ENCODE data around the gene TACC2.

TACC2 gene

DNA sequence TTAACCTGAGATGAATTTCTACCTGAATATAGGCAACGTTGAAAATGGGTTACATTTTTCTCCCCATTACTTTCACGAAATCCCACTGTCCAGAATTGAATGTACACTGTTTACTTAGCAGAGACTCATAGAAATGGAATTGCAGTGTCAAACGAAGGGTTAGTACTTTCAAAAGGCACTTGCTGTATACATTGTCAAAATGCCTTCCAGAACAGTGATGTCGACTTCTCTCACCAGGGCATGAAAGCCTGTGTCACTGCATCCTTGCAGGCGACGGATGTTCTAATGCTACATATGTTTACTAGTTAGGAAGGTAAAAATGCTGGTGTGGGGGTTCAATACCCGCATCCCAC, 41.2 kb downstream of the TACC2 start:
- no peak for DNase-seq (ENCODE audit: low spot score)

DNA sequence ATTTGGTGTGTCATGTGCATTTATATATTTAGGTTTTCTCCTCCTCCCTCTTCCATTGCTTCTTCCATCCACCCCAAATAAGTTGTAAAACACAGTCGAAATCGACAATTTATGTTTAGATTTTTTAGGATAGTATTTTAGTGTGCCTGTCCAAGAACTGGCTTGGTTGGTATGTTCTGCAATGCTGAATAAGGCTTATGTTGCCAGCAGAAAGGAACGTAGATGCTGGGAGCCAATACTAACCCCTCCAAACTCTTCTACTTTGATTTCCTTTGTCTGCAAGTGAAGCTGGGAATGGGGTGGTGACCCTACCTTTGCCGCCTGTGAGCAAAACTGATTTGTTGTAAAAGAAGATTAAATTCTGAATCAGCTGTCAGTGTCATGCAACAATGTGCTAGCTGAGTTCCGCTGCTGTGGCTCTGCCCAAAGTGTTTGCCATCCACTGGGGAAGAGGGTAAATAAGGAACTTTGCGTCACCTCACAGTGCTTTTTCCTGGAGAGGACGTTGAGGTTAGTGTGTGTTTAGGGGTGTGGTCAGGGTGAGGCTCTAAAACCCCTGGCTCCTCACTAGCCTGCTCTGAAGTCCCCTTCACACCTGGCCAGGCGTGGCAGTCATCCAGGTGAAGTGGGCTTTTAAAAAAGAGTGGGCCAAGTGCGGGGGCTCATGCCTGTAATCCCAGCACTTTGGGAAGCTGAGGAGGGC, 44.4 kb downstream of the TACC2 start:
- DNase-seq (ENCODE audit: low spot score) = no peak

DNA sequence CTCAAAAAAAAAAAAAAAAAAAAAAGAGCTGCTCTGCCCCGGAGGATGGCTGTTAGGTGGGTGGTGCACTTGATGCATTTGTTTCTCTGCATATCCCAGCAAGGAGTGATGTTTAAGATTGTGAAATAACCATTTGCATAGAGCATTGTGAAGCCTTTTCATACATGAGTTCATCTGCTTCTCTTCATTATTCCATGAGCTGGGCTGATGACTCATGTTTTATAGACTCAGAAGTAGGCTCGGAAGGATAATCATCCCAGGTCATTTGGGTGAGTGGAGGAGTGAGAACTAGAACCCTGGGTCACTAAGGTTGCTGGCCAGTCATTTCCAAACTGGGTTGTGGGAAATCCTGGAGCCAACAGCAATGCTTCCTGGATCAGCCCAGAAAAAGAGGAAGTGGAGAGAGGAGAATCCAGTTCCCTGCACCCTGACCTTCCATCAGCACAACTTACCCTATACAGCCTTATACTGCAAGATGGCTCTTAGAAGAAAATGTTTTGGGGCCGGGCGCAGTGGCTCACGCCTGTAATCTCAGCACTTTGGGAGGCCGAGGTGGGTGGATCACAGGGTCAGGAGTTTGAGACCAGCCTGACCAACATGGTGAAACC, 45.3 kb downstream of the TACC2 start:
- no peak for DNase-seq (ENCODE audit: low spot score)

DNA sequence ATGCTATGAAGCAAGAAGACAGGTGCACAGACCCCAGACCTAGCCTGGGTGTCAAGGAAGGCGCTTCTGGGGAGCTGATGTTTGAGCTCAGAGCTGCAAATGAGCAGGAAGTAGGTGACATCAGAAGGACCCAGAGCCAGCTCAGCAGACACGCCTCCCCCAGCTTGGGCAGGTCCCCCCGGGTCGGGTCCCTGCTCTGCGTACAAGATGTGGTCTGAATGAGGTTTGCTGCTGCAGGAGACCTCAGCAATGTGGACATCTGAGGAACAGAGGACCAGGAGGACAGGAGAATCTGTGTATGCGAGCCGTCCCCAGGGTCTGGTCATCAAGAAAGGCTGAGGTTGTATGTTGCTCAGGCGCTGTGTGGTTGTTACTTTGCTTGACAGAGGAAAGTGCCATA, 51.8 kb downstream of the TACC2 start:
- DNase-seq (ENCODE audit: low spot score) = no peak

DNA sequence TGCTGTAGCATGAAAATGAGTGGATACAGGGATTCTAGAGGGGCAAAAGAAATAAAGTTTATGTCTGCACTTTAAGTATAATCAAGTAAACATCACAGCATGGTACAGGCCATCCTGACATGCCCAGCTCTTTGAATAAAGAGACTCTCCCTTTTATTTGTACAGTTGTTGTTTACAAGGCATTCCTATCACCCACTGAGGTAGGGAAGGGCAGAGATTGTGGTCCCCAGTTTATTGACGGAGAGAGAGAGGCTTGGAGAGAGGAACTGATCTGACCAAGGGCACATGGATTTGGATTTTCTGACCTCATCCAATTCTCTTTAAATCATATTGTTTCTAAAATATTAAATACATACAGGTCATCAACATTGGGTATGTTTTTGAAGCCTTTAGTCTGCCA, 53.9 kb downstream of the TACC2 start:
- no peak for DNase-seq (ENCODE audit: low spot score)

DNA sequence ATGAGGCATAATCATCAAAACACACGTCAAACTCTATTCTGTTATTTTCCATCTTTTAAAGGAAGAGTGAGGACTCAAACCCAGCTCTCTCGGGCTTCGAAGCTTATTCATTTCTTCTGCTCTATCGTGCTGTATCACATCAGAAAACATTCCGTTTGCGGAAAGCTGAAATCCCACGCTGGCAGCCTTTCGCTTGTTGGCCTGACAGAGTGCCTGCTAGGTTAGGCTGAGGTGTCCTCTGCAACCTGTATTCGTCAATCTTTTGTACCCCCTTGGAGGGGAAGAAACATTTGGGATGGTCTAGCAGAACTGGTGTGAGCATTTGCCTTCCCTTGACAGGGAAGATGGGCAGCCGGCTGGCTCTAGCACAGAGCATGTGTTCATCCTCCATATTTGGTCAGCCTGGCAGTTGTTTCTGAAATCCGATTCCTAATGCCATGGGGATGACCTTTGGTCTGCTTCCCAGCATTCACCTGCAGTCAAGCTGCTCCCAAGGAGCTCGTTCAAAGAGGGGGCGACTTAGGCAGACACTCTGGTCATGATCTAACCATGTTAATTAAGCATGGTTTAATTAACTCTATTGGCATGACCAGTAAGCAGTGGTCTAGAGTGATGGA, 55.2 kb downstream of the TACC2 start:
- DNase-seq (ENCODE audit: low spot score) = no peak

DNA sequence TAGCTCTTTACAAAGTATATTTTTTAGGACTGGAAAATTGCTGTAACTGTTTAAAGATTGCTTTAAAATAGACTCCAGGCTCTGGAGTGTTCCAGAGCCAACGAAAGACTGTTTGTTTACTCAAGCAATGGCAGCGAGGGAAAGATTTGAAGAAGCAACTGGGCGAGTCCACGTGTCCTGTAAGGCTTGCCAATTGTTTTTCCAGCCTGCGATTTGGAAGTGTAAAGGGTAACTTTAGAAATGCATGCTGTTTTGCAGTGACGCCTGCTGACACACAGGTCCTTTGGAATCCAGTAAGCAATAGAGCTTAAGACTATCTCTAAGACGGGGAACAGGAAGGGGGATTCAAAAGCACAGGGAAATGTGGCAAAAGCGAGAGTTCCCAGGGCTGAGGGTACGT, 55.8 kb downstream of the TACC2 start:
- DNase-seq (ENCODE audit: low spot score) = no peak

DNA sequence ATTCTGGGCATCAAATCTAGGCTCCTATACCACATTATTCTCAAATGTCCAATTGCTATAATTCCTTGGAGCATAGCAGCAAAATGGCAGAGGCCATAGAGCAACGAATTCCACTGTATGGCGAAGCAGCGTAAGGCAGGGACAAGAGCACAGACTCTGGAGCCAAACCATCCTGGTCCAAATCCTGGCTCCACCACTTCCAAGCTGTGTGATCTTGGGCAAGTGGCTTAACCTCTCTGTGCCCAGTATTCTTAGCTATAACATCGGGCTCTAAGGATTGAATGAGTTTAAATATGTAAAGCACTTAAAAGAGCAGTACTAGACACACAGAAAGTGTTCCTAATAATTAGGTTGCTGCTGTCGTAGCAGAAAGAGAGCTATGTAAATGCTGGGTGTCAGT, 56.2 kb downstream of the TACC2 start:
- no peak for DNase-seq (ENCODE audit: low spot score)

DNA sequence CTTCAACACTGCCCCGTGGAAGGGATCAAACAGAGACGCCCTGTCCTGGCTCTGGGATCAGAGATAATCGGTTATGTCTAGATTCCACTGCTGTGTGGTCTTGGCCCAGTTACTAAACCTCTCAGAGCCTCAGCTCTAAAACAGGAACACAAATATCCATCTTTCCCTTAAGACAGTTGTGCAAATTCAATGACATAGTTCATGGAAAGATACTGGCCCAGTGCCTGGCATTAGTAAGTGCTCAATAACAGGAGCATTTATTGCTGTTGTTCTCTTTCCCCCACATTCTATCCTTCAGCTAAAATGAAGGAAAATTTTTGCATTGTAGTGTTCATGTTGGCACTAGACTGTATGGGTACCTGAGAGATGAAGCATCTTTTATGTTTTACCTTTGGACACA, 58.6 kb downstream of the TACC2 start:
- DNase-seq (ENCODE audit: low spot score) = no peak

DNA sequence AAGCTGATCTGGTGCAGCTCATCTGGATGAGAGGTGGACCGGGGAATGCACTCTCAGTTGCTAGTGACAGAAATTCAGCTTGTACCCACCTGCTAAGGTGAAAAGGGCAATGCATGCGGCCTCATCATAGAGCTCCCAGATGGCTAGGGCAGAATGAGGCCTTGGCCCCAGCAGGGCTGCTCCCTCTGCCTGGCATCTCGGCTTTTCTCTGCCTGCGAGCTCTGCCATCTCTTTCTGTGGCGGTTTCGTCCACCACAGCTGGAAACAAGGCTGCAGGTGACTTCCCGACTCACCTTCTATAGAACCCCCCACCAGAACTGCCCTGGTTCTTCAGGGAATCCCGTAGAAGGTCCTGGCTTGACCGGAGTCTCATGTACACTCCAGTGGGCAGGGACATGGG, 60.1 kb downstream of the TACC2 start:
- no peak for DNase-seq (ENCODE audit: low spot score)

DNA sequence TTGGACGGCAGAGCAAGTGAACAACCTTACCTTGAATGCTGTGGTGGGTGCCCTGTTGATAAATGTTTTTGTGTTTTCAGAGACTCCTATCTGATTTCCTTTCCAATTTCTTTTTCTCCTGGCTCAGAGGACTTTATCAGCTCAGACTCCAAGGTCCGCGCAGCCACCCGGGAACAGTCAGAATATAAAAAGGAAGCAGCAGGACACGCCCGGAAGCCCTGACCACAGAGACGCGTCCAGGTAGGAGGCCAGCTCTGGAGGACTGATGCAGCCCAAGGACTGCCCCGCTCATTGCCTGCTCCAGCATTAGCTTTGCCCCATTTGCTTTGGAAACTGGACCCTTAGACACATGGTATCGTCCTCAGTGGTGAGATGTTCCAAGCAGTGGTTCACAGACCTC, 61.3 kb downstream of the TACC2 start:
- DNase-seq (ENCODE audit: low spot score) = no peak

DNA sequence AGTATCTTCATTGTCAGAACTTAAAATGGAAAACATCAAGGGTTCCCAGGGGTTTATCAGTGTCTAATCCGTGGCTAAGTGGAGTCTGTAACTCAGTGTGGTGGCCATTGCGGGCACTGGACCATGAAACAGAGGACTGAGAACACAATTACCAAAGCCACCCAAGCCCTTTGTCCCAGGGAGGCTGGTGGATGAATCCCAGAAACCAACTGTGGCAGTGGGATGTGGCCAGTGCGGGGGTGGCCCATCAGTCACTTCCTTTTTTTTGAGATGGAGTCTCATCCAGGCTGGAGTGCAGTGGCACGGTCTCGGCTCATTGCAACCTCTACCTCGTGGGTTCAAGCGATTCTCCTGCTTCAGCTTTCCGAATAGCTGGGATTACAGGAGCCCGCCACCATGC, 61.8 kb downstream of the TACC2 start:
- DNase-seq (ENCODE audit: low spot score) = no peak

DNA sequence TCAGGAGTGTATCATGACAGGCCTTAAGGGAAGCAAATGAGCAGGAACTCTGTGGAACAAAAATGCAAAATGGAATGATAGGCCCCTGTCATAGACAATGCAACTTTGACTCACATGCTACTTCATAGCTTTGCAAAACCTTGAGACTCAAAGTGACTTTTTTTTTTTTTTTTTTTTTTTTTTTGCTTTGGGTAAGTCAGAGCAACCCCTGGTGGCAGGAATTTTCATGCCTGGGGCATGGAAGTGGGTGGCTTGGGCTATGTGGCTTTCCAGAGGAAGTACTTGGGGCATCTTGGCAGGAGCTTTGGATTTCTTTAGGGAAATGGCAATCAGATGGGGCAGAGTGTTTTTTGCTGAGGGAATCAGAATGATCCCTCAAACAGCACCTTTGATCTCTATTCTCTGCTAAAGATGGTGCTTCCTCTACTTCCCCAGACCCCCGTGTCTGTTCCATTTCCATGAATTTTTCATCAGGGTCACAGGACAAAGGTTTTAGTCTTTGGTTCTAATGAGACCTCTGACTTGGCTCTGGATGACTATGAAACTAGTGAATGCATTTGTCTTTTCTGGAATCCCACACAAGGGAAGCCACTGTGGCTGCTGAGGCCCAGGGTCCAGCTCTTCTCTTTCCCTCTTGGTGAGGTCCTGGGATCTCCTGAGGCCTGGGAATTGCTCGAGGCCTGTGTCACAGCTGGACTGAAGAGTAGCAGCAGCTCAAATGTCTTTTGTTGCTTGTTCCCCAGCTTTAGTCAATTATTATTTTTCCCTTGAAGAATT, 62.8 kb downstream of the TACC2 start:
- DNase-seq (ENCODE audit: low spot score) = no peak

DNA sequence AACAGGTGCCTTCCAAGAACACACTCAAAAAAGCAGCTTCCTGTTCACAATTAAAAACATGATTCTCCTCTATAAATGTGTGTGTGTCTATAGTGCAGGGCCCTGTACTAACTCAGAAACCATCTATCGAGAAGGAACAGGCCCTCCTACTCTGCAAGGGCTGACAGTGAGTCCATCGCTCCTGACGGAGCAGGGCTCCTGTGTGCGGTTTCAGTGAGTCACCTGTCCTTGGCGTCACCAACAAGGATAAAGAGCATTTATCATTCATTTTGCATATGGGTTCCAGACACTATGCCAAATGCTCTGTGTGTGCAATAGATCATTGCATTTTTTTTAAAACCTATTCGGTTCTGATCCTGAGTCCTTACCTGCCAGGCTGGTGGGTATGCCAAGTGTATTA, 63.7 kb downstream of the TACC2 start:
- no peak for DNase-seq (ENCODE audit: low spot score)

DNA sequence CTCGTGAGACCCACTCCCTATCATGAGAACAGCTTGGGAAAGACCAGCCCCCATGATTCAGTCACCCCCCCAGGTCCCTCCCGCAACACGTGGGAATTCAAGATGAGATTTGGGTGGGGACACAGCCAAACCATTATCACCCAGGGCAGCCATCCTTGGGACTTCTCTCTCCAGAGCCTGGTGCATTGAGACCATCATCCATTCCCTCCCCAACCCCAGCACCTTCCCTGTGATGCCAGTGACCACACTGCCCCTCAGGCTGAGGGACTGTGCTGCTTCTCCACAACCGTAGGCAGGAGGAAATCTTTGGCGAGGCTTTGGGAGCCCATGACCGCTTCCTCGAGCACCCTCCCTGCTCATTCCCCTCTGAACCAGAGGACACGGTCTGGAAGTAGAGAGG, 64.4 kb downstream of the TACC2 start:
- no peak for DNase-seq (ENCODE audit: low spot score)

DNA sequence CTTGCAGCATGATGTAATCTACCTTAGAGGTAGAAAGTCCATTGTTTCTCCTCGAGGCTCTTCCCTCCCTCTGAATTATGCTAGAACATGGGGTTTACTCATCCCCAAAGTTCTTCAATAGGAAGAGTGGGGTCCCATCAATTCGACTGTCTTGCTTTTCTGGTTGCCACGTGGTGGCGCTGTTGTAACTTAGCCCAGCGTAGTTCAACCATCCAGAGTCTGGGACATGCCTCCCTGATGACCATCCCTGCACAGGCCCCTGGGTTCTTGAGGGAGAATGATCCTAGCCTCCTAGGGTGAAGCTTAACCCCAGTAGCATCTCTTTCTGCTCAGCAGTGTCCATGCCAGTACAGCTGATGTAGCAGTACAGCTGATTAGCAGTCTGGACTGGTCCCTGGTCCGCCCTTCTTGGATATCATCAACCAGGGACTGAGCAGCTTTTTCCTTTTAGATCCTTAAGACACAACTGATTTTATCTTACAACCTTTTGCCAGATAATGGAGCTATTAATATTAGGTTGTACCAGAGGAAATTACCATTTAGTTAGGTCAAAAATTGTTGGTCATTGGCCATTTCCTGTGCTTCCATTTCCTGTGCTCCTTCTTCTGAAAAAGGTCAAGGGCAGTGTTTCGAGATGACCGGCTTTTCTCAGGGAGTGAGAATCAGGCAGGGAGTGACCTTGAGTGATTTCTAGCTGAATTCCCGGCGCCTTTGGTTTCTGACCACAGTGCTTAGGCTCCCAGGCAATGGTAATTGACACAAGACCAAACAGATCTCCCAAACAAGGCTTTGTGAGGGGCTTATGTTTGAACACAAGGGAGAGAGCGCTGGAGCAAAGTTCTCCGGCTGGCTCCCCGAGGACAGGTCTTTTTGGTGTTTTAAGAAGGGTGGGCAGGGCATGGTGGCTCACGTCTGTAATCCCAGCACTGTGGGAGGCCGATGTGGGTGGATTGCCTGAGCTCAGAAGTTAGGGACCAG, 65.4 kb downstream of the TACC2 start:
- no peak for DNase-seq (ENCODE audit: low spot score)

DNA sequence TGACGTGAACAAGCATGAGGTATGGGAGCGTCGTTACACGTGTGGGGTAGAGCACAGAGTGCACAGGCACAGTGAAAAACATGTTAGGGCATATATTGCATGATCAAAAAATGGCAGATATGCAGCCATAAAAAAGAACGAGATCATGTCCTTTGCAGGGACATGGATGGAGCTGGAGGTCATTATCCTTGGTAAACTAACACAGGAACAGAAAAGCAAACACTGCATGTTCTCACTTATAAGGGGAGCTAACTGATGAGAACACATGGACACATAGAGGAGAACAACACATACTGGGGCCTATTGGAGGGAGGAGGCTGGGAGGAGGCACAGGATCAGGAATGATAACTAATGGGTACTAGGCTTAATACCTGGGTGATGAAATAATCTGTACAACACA, 66.3 kb downstream of the TACC2 start:
- DNase-seq (ENCODE audit: low spot score) = no peak

DNA sequence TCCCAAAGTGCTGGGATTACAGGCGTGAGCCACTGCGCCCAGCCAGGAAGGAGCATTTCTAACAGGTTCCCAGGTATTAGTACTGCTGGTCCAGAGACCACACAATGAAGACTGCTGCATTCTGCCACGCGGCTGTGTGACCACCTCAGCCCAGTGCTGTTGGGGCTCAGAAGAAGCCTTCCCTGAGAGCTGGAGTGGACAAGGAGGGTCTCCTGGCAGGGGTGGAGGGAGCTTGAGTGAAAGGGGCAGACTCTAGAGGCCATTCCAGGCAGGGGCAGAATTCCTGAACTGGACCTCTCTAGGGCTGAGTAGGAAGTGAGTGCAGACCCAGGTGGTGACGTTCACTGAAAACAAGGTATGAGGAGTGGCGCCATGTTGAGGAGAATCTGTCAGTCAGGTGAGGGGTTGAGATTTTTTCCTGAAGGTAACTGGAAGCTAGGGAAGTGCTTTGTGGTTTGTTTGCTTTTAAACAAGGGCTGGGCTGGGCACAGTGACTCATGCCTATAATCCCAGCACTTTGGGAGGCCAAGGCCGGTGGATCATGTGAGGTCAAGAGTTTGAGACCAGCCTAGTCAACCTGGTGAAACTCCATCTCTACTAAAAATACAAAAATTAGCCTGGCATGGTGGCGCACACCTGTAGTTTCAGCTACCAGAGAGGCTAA, 67.6 kb downstream of the TACC2 start:
- no peak for DNase-seq (ENCODE audit: low spot score)

DNA sequence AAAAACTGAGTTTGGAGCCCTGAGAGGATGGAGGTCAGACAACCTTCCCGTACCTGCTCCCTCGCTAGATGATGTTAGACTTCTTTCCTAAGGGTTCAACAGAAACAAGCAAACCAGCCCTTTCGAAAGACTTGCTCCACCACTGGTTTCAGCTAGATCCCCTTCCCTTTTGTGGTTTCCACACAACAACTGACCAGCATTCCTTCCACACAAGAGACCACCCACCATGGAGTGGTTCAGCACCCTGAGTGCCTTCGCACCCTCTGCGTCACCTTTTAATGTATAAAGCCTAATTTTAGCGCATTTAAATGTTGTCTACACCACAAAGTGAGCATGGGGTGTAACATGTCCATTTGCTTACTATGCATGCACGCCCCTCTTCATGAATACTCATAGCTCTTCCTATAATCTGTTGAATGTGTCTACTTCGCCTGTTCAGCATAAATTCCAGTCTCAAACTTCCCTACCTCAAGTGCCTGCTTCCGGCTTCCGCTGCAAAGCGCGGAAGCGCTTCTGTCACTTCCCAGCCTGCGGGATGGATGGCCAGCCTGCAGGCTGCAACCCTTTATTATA, 69.0 kb downstream of the TACC2 start:
- no peak for DNase-seq (ENCODE audit: low spot score)

DNA sequence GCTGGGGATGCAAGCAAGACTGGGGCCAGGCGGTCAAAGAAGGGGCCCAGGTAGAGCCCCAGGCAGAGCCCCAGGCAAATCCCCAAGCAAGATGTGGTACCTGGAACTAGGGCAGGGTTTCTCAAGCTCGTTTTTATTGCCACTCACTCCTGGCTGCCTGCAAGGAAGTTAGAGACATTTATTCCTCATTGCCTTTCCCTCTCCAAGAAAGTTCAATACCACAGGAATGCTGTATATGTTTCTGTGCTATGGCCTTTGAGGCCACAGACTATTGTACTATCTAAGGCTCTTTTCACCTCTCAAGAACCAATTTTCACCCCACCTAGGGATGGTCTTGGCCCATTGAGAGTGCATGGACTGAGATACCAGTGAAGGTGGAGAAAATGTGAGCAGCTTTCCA, 71.3 kb downstream of the TACC2 start:
- DNase-seq (ENCODE audit: low spot score) = no peak

Measured in hematopoietic multipotent progenitor cell treated with erythropoietin and hydrocortisone succinate and interleukin-3 and kit ligand, for 17 days (in vitro differentiated cells).